ENCODE measurements around the gene LDHB.

GRCh38 chr12:21618566-21618965 lies 39.1 kb downstream of the LDHB start:
- TF ChIP-seq, protein P1, sequence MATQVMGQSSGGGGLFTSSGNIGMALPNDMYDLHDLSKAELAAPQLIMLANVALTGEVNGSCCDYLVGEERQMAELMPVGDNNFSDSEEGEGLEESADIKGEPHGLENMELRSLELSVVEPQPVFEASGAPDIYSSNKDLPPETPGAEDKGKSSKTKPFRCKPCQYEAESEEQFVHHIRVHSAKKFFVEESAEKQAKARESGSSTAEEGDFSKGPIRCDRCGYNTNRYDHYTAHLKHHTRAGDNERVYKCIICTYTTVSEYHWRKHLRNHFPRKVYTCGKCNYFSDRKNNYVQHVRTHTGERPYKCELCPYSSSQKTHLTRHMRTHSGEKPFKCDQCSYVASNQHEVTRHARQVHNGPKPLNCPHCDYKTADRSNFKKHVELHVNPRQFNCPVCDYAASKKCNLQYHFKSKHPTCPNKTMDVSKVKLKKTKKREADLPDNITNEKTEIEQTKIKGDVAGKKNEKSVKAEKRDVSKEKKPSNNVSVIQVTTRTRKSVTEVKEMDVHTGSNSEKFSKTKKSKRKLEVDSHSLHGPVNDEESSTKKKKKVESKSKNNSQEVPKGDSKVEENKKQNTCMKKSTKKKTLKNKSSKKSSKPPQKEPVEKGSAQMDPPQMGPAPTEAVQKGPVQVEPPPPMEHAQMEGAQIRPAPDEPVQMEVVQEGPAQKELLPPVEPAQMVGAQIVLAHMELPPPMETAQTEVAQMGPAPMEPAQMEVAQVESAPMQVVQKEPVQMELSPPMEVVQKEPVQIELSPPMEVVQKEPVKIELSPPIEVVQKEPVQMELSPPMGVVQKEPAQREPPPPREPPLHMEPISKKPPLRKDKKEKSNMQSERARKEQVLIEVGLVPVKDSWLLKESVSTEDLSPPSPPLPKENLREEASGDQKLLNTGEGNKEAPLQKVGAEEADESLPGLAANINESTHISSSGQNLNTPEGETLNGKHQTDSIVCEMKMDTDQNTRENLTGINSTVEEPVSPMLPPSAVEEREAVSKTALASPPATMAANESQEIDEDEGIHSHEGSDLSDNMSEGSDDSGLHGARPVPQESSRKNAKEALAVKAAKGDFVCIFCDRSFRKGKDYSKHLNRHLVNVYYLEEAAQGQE (IDR thresholded peaks at IDR 0.05), result no peak
- TF ChIP-seq CTCF (IDR thresholded peaks at IDR 0.05) (no peak), EP300 (IDR thresholded peaks at IDR 0.05) (no peak)

Data from A549 (cell line).